NB4 (cell line): ENCODE results near the gene RORB.

ENCODE experiments used
- DNase-seq: peaks from one replicate; pipeline ENCODE4 v3.0.0; 2010; ENCODE audit warnings: low read depth
- H3K4me3 ChIP-seq: one replicate; pipeline ENCODE4 v1.5.1; 2011; ENCODE audit warnings: mild to moderate bottlenecking, low read depth, low read length, moderate library complexity
- MYC ChIP-seq: IDR thresholded peaks from 2 replicates; pipeline ENCODE4 v1.6.1; 2011; ENCODE audit warnings: low read depth, low read length
- POLR2A ChIP-seq: IDR thresholded peaks from 2 replicates; pipeline ENCODE4 v1.6.1; 2011; ENCODE audit warnings: mild to moderate bottlenecking; ENCODE audit not compliant: insufficient read length; ENCODE audit errors: extremely low read depth
- TF ChIP-seq, protein P1 (sequence below): IDR thresholded peaks from 2 replicates; pipeline ENCODE4 v1.6.1; 2011; ENCODE audit warnings: low read depth, low read length
- TF ChIP-seq, protein P2 (sequence below): IDR thresholded peaks from one replicate; pipeline ENCODE4 v1.5.1; 2012; ENCODE audit warnings: low read depth, low read length

The RORB gene

DNA sequence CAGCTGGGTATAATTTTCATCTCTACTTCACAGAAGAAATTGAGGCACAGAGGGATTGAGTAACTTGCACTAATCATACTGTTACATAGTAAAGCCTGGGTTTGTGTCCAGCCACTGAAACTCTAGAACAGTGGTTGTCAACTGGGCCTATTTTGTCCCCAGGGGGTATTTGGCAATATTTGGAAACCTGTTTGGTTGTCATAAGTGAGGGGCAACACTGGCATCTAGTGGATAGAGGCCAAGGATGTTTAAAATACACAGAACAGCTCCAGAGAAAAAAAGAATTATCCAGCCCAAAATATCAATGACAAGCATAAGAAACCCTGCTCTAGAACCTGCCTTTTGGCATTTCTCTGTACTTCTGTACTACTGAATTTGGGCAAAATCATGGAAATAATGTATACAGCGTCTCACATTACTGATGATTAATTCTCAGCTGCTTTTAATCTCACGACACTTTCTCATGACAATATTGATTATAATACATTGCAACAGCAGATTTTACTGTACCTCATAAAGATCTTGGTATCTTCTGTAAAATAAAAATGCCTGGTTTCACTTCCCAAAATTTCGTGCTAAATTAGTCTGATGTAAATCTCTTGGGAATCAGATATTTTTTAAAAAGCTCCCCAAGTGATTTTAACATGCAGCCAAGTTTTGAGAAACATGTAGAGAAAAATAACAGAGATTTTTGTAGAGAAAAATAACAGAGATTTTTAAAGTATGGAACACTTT is 112.7 kb downstream of the RORB start:
- TF ChIP-seq, protein P1, sequence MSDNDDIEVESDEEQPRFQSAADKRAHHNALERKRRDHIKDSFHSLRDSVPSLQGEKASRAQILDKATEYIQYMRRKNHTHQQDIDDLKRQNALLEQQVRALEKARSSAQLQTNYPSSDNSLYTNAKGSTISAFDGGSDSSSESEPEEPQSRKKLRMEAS = no peak
- no peak for TF ChIP-seq POLR2A
- TF ChIP-seq, protein P2, sequence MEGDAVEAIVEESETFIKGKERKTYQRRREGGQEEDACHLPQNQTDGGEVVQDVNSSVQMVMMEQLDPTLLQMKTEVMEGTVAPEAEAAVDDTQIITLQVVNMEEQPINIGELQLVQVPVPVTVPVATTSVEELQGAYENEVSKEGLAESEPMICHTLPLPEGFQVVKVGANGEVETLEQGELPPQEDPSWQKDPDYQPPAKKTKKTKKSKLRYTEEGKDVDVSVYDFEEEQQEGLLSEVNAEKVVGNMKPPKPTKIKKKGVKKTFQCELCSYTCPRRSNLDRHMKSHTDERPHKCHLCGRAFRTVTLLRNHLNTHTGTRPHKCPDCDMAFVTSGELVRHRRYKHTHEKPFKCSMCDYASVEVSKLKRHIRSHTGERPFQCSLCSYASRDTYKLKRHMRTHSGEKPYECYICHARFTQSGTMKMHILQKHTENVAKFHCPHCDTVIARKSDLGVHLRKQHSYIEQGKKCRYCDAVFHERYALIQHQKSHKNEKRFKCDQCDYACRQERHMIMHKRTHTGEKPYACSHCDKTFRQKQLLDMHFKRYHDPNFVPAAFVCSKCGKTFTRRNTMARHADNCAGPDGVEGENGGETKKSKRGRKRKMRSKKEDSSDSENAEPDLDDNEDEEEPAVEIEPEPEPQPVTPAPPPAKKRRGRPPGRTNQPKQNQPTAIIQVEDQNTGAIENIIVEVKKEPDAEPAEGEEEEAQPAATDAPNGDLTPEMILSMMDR = no peak
- DNase-seq = peak; percentile 57
- H3K4me3 ChIP-seq = no peak overlapping the region

DNA sequence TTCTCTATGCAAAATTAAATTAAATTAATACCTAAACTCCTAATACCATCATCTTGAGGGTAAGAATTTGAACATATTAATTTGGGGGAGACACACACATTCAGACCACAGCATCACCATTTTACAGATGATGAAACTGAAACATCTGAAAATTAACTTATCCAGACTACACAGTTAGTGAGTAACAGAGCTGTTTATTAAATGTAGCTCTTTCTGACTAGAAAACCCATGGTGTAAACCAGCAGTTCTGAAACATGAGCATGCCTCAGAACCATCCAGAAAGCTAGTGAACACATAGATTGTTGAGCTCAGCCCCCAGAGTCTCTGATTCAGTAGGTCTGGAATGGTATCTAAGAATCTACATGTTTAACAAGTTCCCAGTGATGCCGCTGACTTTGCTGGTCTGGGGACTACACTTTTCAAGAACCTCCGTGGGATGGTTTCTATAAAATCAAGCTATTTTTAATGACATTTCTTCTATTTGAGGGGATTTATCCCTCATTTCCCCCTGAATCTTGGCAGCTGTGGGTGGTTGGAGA is 113.5 kb downstream of the RORB start:
- no peak for TF ChIP-seq POLR2A
- TF ChIP-seq, protein P1 = no peak
- TF ChIP-seq, protein P2 = no peak
- no peak for TF ChIP-seq MYC
- no peak overlapping the region for H3K4me3 ChIP-seq
- no peak for DNase-seq

DNA sequence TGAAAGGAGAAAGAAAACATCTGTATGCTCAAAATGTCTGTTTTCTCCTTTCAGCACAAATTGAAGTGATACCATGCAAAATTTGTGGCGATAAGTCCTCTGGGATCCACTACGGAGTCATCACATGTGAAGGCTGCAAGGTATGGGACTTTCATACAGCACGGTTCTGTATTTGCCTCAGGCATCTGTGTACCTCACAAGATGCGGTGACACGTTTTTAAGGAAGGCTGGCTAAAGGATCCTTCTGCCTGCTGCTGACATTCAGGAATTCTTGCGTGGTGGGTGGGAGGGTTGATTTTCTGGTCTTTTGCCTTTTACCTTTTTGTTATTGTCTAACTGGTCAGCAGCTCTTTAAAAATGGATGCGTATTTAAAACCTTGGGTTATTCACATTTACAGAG is 133.1 kb downstream of the RORB start:
- TF ChIP-seq, protein P2 = no peak
- TF ChIP-seq MYC (no peak), POLR2A (no peak)
- TF ChIP-seq, protein P1 = no peak
- no peak overlapping the region for H3K4me3 ChIP-seq
- no peak for DNase-seq

DNA sequence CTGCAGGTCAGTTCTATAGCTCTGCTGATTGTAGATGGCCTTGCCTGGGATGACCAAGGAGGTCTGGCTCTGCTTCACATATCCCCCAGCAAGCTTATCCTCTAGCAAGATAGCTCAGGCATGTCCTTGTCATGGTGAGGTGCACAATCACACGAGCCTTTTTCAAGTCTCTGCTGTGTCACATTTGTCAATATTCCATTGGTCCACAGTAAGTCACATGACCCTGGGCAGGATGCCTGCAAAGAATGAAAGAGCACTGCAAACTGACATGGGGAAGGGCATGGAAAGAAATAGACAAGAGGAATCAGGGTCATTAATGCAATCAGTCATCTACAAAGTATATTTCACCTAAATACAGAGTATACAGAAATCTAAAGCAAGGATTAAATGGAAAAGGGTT is 142.0 kb downstream of the RORB start:
- TF ChIP-seq MYC (no peak), POLR2A (no peak)
- TF ChIP-seq, protein P2 = no peak
- TF ChIP-seq, protein P1 = no peak
- no peak for DNase-seq
- no peak overlapping the region for H3K4me3 ChIP-seq

DNA sequence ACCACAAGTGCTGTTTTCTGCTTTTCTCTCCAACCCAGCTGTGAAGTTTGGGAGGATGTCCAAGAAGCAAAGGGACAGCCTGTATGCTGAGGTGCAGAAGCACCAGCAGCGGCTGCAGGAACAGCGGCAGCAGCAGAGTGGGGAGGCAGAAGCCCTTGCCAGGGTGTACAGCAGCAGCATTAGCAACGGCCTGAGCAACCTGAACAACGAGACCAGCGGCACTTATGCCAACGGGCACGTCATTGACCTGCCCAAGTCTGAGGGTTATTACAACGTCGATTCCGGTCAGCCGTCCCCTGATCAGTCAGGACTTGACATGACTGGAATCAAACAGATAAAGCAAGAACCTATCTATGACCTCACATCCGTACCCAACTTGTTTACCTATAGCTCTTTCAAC is 145.2 kb downstream of the RORB start:
- H3K4me3 ChIP-seq = no peak overlapping the region
- TF ChIP-seq POLR2A (no peak), MYC (no peak)
- TF ChIP-seq, protein P1 = no peak
- TF ChIP-seq, protein P2 = no peak
- no peak for DNase-seq
